ENCODE measurements around the gene B4GALT6.

Gene B4GALT6

DNA sequence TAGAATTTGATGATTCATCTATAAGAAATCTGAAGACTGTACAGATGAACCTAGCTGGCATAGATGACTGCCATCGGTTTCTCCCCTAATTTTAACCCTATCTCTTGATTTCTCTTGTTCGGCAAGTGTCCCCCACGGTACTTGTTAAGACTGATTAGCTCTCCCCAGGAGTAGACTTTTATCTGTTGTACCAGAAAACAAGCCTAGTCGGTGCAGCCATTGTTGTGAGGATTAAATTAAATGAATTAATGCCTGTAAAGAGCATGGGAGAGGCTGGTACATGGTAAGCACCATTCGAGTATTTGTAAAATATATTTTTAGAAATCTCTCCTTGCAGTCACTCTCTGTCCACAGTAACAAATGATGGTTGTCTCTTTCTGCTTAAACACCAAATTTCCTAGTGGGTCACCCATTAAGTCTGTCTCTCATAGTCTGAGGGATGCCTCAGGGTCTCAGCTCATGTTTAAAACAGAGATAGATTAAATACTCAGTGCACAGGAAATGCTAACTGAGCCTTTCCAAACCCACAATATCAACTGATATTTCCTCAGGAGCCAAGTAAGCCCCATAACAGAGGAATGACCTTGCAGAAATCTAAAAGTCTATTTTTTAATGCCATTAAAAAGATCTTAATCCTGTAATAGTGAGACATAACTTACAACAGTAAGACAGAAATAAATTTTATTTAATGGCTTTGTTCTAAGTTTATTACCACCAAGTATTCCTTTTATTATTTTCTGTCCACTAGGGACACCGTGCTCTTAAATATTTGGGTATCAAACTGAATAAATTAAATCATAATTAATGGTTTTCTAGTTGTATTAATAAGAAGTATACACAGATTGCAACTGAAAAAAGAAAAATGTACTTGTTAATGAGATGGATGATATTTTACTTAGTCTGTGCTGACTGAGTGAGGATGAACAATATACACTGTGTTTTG, 2.9 kb upstream of the B4GALT6 start:
- DNase-seq, result no peak

DNA sequence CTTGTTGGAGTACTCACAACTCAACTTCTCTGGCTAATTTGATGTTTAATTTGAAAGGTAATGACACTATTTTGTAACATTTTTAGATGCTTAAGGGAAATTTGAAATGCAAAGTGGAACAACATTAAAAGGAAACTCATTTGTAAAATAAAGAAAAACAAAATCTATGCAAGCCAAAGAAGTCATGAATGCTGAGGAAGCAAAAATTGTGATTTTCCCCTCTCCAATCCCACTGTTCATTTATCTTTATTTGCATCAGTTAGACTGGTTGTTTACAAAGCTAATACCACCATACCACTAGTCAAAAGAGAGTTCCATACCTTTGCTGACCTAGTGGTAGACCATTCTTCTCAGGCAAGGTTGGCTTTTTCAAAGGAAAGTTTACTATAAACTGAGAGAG, 2.2 kb upstream of the B4GALT6 start:
- DNase-seq, result no peak

DNA sequence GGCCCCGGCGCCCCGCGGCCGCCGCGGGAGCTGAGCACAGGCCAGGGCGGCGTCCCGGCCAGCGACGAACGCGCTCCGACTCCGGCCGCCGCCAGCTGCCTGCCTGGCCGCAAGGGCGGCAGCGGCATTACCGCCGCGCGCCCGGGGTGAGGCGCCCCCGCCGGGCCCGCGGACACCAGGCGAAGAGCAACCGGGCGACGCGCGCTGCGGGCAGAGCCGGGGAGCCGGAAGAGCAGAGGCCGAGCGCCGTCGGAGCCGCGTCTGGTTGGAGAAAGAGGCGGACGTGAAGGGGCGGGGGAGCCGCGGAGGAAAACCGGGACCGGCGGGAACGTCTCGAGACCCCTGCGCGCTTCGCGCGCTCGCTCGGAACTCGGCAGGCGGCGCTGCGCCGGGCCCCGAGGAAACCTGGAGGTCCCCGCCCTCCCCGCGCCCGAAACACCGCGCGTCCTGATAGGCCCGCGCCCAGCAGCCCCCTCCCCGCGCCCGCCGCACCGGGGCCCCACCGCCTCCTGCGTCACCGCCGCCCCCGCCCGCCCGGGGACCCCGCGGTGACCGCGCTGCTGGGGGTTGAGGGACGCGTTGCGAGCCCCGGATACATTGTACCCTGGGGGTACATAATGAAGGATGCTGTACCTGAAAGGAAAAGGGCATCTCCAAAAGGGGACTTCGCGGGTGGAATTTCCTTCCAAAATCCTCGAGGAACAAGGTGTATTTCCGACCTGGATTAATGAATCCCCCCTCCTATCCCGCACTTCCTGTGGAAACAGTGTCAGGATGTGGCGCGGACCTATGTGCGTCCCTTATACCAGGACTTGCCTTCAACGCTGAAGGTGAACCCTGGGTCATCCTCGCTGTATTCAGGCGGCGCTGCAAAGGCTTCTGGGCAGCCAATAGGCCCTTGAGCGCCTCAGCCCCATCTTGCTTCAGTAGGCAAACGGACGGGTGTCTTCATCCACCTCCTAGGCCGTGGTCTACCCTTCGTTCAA, 1.0 kb upstream of the B4GALT6 start:
- no peak for DNase-seq

DNA sequence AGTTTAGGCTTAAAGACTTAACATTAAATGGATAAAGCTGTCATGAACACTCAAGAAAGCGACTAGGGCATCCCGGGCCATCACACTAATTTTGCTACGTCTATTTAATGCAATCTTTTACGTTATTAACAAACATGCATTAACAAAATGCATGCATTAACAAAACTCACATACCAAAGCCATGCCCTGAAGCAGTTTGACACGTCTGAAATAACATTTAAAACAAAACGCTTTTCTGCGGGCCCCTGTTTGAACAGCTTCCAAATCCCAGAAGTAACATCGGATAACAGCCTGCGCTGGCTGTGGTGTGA, 458 bp downstream of the B4GALT6 start:
- DNase-seq, result no peak

DNA sequence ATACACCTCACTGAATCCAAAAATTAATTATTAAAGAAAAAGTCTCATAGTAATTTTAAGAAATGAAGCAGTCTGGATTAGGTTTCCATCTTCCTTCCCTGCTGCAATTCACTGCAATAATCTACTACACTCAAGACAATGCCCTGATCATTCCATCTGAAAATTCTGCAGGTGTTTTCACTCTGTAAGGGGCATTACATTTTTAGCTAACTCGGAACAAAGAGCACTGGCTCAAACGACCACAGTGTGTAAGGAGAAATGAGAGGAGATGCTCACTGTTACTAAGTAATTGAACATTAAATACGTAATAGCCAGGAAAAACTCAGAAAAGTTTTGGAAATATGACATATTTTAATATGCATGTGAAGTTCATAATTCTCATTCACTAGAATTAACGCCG, 1.3 kb downstream of the B4GALT6 start:
- no peak for DNase-seq

DNA sequence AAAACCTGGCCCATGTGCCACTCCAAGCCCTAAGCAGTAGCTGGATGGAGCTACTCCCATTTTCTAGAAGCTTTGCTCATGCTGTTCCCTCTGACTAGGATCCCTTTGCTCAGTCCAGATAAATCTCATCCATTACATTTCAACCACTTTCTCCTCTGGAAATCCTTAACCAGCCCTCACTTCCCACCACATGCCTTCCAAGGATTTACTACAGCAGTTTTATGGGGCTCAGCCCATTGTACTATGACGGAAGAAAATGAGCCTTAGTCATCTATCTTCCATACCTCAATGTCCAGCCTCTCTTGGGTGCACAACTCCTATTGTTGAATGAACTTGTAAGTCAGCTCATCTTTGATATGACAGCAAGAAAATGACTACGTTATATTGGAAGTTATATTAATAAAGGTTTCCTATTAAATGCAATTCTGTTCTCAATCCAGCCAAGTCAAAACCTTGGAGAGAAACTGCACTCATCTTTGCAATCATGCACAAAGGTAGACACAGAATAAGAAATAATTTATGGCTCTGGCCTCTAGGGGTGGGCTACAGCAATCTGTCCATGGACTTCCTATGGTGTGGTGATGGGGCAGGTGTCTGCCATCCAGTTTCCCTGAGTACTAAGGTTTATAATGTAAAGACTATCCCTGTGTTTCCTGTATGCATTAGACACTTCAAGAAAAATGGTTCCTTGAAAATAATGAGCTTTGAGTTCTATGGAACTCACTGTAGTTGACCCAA, 3.4 kb downstream of the B4GALT6 start:
- DNase-seq, result no peak

DNA sequence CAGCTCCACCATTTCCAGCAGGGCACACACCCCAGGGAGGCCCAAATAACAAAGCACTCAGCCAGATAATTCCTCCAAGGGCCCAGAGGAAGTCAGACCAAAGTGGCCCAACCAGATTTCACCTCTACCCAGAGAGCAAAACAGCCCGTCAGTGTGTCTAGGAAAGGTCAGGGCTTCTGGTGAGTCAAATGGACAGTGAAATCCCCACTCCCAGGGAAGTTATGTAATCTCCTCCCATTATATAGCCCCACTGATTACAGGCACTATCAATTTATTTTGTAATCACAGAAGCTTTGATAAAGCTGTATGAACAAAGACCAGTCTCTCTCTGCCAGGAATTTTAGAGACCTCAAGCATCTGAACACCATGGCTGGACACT, 4.0 kb downstream of the B4GALT6 start:
- no peak for DNase-seq

DNA sequence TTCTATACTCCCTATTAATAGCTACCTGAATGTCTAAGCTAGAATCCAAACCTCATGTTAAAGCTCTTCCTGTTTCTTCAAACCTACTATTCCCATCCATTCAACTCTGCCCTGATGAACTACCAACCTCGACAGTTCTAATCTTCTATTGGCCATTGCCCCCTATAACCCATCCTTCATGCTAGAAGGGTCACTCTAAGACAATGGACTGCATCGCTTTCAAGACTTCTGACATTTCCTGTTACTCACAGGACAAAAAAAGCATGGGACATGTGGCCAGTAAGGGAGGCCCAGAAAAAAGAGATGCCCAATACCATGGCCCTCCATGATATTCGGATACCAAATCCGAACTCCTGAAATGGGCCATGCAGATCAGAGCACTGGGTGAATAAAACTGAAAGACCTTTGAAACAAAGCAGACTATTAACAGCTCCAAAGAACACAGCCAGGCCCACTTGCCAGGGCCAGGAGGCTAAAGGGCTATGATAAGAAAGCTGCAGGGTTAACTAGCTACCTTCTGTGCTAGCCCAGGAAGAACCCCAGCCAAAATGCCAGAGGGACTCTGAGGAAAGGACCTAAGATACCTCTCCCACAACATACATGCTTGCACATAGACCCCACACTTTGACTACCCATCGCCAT, 4.5 kb downstream of the B4GALT6 start:
- DNase-seq, result no peak

DNA sequence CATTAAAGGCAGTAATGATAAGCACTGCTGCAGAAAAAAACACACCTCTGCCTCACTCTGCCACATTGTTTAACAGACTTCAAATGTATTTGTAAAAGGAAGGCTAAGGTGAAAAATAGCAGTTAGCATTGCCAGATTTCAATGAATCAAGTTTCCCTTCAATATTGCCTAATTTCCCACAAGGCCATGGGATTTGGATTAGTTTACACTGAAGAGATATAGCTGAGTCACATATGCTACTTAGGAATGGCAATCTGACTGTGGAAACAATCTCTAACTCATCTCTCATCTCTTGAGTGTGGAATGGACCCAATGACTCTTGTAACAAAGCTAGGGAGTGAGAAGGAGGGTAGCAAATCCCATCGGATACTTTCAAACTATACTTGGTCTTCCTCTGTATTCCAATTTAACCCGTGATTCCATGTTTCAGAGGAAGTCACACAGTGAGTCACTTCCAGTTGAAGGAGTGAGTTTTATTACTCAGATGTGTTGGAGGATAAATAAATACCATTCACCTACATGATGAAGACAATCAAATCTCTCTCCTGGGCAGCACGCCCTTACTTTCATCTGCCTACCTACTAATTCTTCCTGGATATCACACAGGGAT, 5.1 kb downstream of the B4GALT6 start:
- DNase-seq, result no peak

DNA sequence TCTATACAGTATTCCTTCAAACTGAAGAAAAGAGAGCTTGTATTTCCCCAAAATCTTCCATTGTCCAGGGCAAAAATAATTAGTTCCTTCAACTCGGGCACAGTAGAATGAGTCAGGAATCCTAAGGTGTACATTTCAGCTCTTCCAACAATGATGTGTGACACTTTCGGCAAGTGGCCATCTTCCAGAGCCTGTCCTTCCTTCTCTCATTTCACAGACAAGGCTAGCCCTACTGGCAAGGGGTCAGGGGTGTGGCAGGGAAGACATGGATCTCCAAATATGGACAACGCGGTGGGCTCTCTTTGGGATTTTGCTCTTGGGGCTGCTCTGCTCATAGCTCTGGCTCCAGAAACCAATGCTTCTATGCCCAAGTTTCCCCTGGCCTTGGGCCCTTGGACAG, 6.0 kb downstream of the B4GALT6 start:
- DNase-seq, result no peak

DNA sequence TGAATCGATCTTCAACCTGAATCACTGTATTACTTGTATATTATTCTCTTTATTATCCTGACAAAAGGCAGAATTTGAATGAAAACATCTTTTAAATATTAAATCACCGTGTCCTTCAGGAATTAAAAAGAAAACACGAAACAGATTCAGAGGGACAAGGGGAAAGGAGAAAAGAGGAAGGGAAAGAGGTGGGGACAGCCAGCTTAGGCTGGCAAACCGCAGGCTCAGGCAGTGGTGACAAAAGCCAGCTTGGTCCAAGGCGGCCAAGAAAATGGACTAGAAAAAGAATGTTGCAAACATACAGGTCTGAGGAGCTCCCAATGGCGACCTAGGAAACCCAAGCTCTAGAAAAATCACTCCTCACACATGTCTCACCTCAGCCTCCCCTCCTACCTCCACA, 6.8 kb downstream of the B4GALT6 start:
- no peak for DNase-seq

DNA sequence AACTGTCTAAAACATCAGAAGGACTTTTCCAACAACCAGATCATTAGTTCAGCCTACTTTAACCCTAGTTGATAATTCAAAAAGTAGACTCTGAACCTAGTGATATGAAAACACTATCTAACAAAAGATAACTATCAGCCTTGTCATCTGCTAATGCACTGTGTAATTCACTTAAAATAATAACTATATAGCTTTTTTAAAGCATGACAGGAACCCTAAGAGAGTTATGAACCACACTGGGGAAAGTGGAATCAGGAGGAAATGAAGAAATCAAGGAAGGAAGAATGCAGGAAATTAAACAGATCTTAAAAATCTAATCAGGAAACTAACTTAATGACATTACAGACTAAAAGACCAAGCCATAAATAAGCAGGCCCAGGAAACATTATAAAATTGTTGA, 9.0 kb downstream of the B4GALT6 start:
- DNase-seq, result no peak

DNA sequence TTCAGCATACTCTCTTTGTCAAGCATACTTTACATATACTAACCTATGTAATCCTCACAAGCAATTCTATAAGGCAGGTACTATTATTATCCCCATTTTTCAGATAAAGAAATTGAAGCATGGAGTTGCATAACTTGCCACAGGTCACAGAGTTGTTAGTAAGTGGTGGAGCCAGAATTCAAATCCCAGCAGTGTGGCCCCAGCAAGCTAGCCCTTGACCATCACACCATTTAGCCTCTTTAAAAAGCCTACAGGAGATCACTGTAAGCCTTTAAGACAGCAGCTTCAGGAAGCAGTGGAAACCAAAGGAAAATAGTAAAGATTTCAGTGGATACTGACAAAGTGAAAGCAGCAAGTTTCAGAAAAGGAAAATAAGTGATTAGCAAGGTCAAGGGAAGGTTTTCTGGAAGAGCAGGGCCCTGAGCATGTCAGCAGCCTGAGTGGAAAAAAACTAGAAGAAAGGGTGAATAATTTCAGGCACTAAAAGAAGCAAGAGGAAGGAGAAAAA, 11.7 kb downstream of the B4GALT6 start:
- no peak for DNase-seq

DNA sequence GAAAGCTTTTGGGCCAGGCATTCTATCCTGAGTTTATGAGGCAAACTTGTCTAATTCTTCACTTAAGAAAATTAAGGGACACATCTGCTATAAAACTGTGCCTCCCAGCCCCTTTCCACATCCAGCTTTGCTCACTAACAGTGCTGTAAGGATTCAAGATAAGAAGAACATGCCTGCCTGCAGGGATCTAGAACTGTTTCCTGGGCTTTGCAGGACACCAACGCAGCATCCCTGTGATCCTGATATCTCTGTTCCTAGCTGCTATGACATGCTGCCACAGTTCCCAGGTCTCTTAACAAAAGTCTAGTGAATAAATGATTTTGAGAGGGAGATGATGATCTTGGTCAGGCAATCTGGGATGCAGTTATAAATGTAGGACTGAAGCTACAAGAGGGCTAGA, 12.4 kb downstream of the B4GALT6 start:
- no peak for DNase-seq

DNA sequence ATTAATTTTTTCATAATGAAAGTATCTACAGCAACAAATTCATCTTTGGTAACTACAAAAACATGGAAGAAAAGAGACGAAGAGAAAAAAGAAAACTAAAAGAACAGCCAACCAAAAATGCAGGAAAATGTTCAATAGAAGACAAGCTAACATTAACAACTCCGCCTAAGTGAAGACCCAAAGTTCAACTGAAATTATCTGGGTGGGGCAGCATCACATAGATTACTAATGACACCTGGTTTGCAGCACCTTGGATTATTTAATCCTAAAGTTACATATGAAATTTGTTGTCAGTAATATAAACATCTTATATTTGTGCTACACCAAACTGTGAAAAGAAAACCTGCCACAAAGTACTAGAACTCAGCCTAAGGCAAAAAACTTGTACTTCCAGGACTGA, 14.8 kb downstream of the B4GALT6 start:
- DNase-seq, result no peak

DNA sequence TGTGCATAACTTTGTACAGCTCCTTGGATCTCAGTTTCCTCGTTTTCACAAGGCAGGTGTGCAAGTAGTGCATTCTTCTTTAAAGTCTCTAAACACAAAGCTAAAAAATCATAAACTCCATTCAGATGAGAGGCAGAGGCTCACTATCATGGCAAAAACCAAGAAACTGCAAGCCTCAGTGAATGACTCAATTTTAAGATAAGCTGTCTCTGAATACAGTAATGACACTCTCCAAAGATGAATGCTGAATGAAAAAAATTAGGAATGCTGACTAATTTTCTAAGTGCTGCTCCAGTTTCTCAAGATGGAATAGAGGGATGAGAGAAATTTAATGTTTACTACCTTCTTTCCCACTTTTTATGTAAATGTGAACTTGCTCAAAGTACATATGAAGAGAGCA, 17.2 kb downstream of the B4GALT6 start:
- no peak for DNase-seq

DNA sequence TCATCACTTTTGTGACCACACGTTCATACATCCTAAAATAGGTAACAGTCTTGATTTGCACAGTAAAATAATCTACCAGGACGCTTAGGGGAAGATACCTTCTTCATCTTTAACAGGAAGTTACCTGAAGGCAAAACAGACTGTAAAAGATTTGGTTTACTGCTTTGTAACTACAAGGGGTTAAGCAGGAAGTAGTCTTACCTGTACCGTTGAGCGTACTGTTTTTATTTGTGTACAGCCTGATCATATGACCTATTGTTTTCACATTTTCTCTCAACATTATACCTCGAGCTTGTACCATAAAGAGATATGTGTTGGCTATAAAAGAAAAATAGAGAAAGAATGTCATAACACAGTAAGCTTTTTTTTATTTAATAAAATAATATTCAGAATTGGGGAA, 18.3 kb downstream of the B4GALT6 start:
- DNase-seq, result no peak

DNA sequence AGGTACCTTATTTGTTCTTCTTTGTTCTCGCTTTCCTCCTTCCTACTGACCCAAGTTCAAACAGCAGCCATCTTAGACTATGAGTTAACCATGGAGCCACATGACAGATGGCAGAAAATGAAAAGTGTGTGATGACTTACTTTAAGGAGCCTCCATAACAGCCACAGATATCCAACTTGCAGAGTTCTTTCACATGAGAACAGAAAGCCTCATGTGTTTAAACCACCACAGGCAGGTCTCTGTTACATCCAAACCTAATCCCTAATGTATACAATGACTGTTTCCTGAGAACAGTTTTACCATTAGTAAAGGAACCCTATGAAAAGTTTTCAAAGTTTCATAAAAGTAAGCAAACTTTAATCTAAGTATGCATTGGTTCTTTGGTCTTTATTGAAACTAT, 20.3 kb downstream of the B4GALT6 start:
- no peak for DNase-seq

DNA sequence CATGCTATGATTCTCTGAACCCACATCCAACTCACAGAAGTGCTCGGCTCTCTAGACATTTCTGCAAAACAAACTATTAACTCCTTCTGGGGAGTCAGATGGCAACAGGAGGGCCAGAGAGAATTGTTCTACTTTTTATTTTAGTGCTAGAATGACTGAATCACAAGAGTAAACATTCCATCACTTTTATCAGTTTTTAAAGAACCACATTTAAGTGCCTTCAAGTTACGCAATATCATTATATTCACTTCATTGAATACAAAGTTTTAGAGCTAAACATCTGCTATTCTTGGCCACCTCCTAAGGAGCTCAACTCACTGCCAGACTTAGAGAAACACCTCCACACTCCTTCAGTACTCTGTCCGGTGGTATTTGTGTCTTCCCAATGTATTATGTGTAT, 22.4 kb downstream of the B4GALT6 start:
- DNase-seq, result no peak

DNA sequence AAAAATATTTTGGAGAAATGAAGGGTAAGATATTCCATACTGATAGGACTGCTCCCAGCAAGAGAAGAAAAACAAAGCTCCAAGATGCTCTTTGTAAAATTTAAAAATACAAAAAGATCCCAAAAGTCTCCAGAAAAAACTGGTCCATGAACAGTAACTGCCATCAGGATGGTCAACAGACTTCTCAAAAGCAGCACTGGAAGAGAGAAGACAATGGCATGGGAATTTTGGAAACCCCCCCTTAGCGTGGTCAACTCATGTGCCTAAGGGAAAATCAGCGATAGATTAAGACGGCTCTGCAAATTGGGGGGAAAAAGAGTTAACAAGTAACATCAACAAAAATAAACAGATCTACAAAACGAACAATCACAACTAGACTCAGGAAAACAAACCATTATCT, 23.6 kb downstream of the B4GALT6 start:
- DNase-seq, result no peak

DNA sequence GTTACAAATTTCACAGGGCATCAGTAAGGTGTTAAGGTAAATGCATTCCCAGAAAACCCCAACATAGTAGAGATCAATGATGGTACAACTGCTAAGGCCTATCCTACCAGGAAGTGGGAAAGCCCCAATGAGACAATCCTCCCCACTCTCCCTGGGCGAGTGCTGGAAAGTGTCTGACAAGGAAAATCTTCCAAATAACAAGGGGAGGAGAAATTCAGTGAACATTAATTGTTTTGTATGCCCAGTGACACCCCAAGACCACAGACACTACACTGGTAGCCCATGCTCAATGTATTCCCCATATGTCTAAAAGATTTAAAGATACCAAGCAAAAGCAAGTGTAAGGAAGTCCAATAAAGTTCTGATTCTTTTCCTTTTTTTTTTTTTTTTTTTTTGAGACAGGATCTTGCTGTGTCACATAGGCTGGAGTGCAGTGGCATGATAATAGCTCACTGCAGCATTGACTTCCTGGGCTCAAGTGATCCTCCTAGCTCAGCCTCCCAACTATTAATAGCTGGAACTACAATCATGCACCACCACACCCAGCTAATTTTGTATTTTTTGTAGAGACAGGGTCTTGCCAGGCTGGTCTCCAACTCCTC, 24.7 kb downstream of the B4GALT6 start:
- no peak for DNase-seq
